Measurements from ENCODE around the gene QSOX1. TPM values are rescaled to one million over a fixed set of nuclear protein-coding genes. Genes with fewer than 3 reads are reported as not detected.

QSOX1 gene
- total and polyA plus RNA-seq, 8 donors = 38.5 to 323 (median 111) TPM

DNA sequence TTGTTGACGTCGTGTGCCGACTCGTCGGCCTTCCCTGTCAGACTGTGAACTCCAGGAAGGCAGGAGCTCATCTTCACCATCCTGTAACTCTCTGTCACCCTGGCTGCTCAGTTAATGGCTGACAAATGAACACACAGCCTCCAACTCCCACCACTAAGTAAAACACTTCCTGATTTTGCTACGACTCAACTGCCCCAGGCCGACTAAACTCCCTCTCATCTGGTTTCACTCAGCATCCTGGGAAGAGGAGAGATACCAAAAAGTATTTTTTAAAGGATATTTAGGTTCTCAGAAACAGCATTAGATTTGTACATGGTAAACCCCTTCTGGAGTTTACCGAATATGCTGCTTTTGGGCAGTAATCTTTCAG is 57.2 kb downstream of the QSOX1 start:
- WGBS, 5 donors = 72 to 81% (median 80%) methylated on average over 8 of the region's 8 CpGs
- H3K4me1 ChIP-seq = no peaks in the 10 kb centered on the region
- H3K27ac ChIP-seq = no peak overlapping the region
- H3K36me3 ChIP-seq = no peaks in the 10 kb centered on the region
- intact Hi-C loops (cut with DNase I; ENCODE audit: low total_unique reads) = no loop called here
- H3K4me3 ChIP-seq = no peak overlapping the region
- TF ChIP-seq, protein P1, sequence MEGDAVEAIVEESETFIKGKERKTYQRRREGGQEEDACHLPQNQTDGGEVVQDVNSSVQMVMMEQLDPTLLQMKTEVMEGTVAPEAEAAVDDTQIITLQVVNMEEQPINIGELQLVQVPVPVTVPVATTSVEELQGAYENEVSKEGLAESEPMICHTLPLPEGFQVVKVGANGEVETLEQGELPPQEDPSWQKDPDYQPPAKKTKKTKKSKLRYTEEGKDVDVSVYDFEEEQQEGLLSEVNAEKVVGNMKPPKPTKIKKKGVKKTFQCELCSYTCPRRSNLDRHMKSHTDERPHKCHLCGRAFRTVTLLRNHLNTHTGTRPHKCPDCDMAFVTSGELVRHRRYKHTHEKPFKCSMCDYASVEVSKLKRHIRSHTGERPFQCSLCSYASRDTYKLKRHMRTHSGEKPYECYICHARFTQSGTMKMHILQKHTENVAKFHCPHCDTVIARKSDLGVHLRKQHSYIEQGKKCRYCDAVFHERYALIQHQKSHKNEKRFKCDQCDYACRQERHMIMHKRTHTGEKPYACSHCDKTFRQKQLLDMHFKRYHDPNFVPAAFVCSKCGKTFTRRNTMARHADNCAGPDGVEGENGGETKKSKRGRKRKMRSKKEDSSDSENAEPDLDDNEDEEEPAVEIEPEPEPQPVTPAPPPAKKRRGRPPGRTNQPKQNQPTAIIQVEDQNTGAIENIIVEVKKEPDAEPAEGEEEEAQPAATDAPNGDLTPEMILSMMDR (IDR thresholded peaks at IDR 0.05) = no peak
- TF ChIP-seq POLR2A (IDR thresholded peaks at IDR 0.05) (no peak), EP300 (IDR thresholded peaks at IDR 0.05) (no peak), POLR2AphosphoS5 (IDR thresholded peaks at IDR 0.05) (no peak)
- H3K9me3 ChIP-seq = no peaks in the 10 kb centered on the region
- H3K27me3 ChIP-seq = peaks cover 0 to 18% (median 0%) of the 10 kb centered on the region in 3 donors
- no peak for DNase-seq

DNA sequence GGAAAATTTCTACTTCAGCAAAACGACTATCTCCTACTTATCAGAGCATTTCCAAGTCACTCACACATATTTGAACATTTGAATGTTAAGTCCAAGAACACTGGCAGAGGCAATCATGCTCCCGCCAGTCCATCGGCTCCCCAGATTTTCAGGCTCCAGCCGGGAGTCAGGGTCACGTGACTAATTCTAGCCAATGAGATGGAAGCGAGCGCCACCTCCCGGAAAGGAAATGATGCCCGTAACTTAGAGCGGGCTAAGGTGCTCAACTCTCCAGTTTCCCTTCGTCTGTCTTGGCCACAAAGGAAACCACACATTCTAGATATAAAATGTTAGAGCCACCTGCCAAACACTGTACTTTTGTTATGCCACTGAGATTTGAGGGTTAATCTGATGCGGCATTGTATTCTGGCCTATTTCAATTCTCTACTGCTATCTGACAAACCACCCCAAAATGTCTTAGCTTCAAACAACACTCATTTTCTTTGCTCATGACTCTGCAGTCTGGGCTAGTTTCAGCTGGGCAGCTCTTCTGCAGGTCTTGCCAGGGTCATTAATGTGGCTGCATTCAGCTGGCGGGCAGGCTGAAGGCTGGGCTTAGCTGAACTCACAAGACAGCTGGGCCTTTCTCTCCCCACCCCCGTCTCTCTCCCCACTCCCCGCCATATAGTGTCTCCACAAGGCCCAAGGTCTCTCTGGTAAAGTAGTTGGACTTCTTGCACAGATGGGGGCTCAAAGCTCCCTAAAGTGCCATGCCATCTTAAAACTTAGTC is 58.9 kb downstream of the QSOX1 start:
- WGBS, 5 donors = 64 to 75% (median 70%) methylated on average over 15 of the region's 15 CpGs
- Histone ChIP-seq H3K27me3 (peaks cover 0 to 18% (median 0%) of the 10 kb centered on the region in 3 donors), H3K36me3 (no peaks in the 10 kb centered on the region), H3K4me1 (no peaks in the 10 kb centered on the region), H3K27ac (no peak overlapping the region), H3K4me3 (no peak overlapping the region), H3K9me3 (no peaks in the 10 kb centered on the region)
- DNase-seq = no peak
- intact Hi-C loops (cut with DNase I; ENCODE audit: low total_unique reads) = no loop called here
- TF ChIP-seq EP300 (IDR thresholded peaks at IDR 0.05) = no peak
- TF ChIP-seq, protein P1 (IDR thresholded peaks at IDR 0.05) = no peak
- no peak for TF ChIP-seq POLR2AphosphoS5 (IDR thresholded peaks at IDR 0.05)
- TF ChIP-seq POLR2A (IDR thresholded peaks at IDR 0.05) = no peak

DNA sequence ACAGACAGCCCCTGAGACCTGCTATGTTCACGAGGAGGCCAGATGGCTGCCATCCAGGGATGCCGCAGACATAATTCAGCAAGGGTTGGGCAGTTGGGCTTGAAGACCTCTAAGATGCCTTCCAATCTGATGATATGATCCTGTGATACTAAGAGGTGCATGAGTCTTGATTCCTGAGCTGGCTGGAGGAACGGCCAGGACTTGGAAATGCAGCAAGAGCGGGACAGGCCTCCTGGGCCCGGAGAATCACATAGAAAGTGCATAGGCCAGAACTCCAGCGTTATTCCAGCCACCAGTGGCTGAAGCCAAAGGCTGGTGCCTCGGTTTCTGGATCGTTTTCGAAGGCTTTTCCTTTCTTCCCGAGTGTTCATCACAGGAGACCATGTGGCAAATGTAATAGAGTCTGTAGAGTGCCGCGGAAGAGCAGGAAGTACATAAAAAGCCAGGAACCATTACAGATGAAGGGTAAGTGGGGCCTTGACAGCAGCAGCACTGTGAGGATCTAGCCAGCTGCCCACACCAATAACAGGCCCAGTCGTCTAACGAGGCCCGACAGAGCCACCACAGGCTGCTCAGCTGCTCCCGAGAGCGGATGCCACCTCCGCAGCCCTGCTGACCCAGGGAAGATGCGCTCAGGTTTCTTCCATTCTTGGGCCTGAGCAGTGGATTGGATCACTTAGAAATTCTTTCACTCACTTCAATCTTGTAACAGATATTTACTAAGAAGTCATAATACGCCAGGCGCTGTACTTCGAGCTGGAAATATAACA is 61.4 kb downstream of the QSOX1 start:
- TF ChIP-seq EP300 (IDR thresholded peaks at IDR 0.05) (no peak), POLR2A (IDR thresholded peaks at IDR 0.05) (no peak), POLR2AphosphoS5 (IDR thresholded peaks at IDR 0.05) (no peak)
- TF ChIP-seq, protein P1 (IDR thresholded peaks at IDR 0.05) = no peak
- peaks cover 0 to 27% (median 0%) of the 10 kb centered on the region in 3 donors for H3K27me3 ChIP-seq
- H3K27ac ChIP-seq = no peak overlapping the region
- H3K4me3 ChIP-seq = no peak overlapping the region
- no peak for DNase-seq
- H3K36me3 ChIP-seq = no peaks in the 10 kb centered on the region
- intact Hi-C loops (cut with DNase I; ENCODE audit: low total_unique reads) = no loop called here
- H3K9me3 ChIP-seq = no peaks in the 10 kb centered on the region
- H3K4me1 ChIP-seq = no peaks in the 10 kb centered on the region
- 89 to 93% (median 91%) methylated on average over 22 of the region's 22 CpGs for WGBS, 5 donors

DNA sequence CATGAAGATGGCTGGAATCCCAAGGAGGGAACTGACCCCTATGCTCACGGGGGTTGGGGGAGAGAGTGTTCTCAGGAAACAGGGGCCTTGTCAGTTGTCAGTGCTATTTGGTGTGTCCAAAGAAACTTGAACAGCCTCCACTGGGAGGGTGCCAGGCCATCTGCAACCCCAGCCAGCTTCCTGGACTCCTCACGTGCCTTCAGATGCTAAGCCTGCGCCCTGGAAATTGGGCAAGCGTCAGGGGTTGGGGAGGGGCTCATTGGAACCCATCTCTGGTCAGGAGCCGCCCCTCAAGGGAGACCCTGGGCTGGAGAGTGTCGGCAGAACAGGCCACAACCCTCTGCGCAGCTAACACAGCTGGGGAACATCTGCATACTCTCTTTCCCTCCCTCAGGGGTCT is 62.3 kb downstream of the QSOX1 start:
- no peaks in the 10 kb centered on the region for H3K4me1 ChIP-seq
- no peaks in the 10 kb centered on the region for H3K36me3 ChIP-seq
- H3K9me3 ChIP-seq = no peaks in the 10 kb centered on the region
- no peak overlapping the region for H3K27ac ChIP-seq
- no peak for TF ChIP-seq EP300 (IDR thresholded peaks at IDR 0.05)
- no peak for TF ChIP-seq POLR2AphosphoS5 (IDR thresholded peaks at IDR 0.05)
- TF ChIP-seq POLR2A (IDR thresholded peaks at IDR 0.05) = no peak
- TF ChIP-seq, protein P1 (IDR thresholded peaks at IDR 0.05) = no peak
- intact Hi-C loops (cut with DNase I; ENCODE audit: low total_unique reads) = no loop called here
- no peak overlapping the region for H3K4me3 ChIP-seq
- DNase-seq = no peak
- 65 to 87% (median 76%) methylated on average over 6 to 7 of the region's 7 CpGs for WGBS, 5 donors
- H3K27me3 ChIP-seq = peaks cover 0 to 24% (median 0%) of the 10 kb centered on the region in 3 donors

Data from stomach (tissue), 9 donors.